Neuronal stem cell (in vitro differentiated cells): ENCODE results near the gene DCLK3.

ENCODE experiments used
- DNase-seq: peaks from one replicate; pipeline ENCODE4 v3.0.0-alpha.2; 2013; ENCODE audit warnings: low spot score
- H2AFZ ChIP-seq: one replicate; pipeline ENCODE4 v1.6.1; 2013; ENCODE audit warnings: mild to moderate bottlenecking, low read length, inconsistent platforms
- H2AK5ac ChIP-seq: 2 replicates; pipeline ENCODE4 v1.6.1; 2013; ENCODE audit warnings: low read depth, mild to moderate bottlenecking, inconsistent platforms, low read length, moderate library complexity, mixed read lengths
- H2BK120ac ChIP-seq: 2 replicates; pipeline ENCODE4 v1.6.1; 2013; ENCODE audit warnings: low read depth, mild to moderate bottlenecking, inconsistent platforms, low read length, moderate library complexity, mixed read lengths
- H2BK12ac ChIP-seq: one replicate; pipeline ENCODE4 v1.6.1; 2013; ENCODE audit warnings: low read length, inconsistent platforms
- H2BK15ac ChIP-seq: 2 replicates; pipeline ENCODE4 v1.6.1; 2013; ENCODE audit warnings: mild to moderate bottlenecking, low read length, inconsistent platforms, mixed read lengths
- H2BK5ac ChIP-seq: one replicate; pipeline ENCODE4 v1.6.1; 2013; ENCODE audit warnings: inconsistent platforms, mild to moderate bottlenecking, low read length, moderate library complexity
- H3K14ac ChIP-seq: one replicate; pipeline ENCODE4 v1.6.1; 2013; ENCODE audit warnings: low read length, inconsistent platforms
- H3K18ac ChIP-seq: 2 replicates; pipeline ENCODE4 v1.6.1; 2013; ENCODE audit warnings: low read length, inconsistent platforms
- H3K23ac ChIP-seq: 2 replicates; pipeline ENCODE4 v1.6.1; 2013; ENCODE audit warnings: low read depth, mild to moderate bottlenecking, mixed read lengths, low read length, inconsistent platforms; ENCODE audit not compliant: poor library complexity
- H3K27ac ChIP-seq: replicated peaks from 3 replicates; pipeline ENCODE4 v1.5.1; 2013; ENCODE audit warnings: low read length, inconsistent platforms
- H3K27me3 ChIP-seq, 3 experiments: 2 replicates each; pipeline ENCODE4 v1.6.1; 2013; ENCODE audit warnings: low read length in 3 of 3, mild to moderate bottlenecking in 2 of 3, inconsistent platforms in 1 of 3, low read depth in 1 of 3, mixed read lengths in 1 of 3, moderate library complexity in 1 of 3; ENCODE audit not compliant: control insufficient read depth in 3 of 3, insufficient read depth in 3 of 3
- H3K36me3 ChIP-seq, 2 donors: replicated peaks in 1 of 2; 2 replicates each; pipeline ENCODE4 v1.6.1; 2013; ENCODE audit warnings: low read length in 2 of 2; ENCODE audit not compliant: control insufficient read depth in 2 of 2, insufficient read depth in 2 of 2
- H3K4ac ChIP-seq: 2 replicates; pipeline ENCODE4 v1.6.1; 2013; ENCODE audit warnings: inconsistent platforms, mild to moderate bottlenecking, low read length, moderate library complexity
- H3K4me1 ChIP-seq, 2 donors: 1 replicate in 1 of 2; 2 replicates in 1 of 2; pipeline ENCODE4 v1.6.1; 2013; ENCODE audit warnings: low read length in 2 of 2, low read depth in 1 of 2; ENCODE audit not compliant: control insufficient read depth in 2 of 2, insufficient read depth in 1 of 2
- H3K4me2 ChIP-seq: one replicate; pipeline ENCODE4 v1.6.1; 2013; ENCODE audit warnings: mild to moderate bottlenecking, low read length, inconsistent platforms; ENCODE audit not compliant: insufficient read depth, poor library complexity, severe bottlenecking
- H3K4me3 ChIP-seq, 2 donors: 2 replicates each; pipeline ENCODE4 v1.5.1; 2013; ENCODE audit warnings: low read length in 2 of 2, mild to moderate bottlenecking in 2 of 2, inconsistent platforms in 1 of 2, moderate library complexity in 1 of 2
- H3K79me1 ChIP-seq: one replicate; pipeline ENCODE4 v1.6.1; 2013; ENCODE audit warnings: low read depth, mild to moderate bottlenecking, inconsistent platforms, low read length, moderate library complexity
- H3K9ac ChIP-seq: one replicate; pipeline ENCODE4 v1.6.1; 2013; ENCODE audit warnings: mild to moderate bottlenecking, low read depth, low read length, inconsistent platforms; ENCODE audit not compliant: poor library complexity
- H3K9me3 ChIP-seq, 2 donors: replicated peaks in 1 of 2; 2 replicates each; pipeline versions ENCODE3 to v1.6.1; 2013; ENCODE audit warnings: low read length in 2 of 2, mild to moderate bottlenecking in 2 of 2, inconsistent platforms in 1 of 2, low read depth in 1 of 2, mixed read lengths in 1 of 2, moderate library complexity in 1 of 2; ENCODE audit not compliant: control insufficient read depth in 2 of 2, insufficient read depth in 1 of 2
- H4K8ac ChIP-seq: one replicate; pipeline ENCODE4 v1.6.1; 2013; ENCODE audit warnings: low read depth, mild to moderate bottlenecking, inconsistent platforms, low read length, moderate library complexity
- H4K91ac ChIP-seq: one replicate; pipeline ENCODE4 v1.6.1; 2013; ENCODE audit warnings: low read length, low read depth, mild to moderate bottlenecking, inconsistent platforms; ENCODE audit not compliant: poor library complexity
- WGBS, 2 donors: extraction: QIAGEN DNeasy Blood & Tissue Kit; methylation state at CpG; one replicate each; pipeline ENCODE4 v1.1.7; 2013; ENCODE audit warnings: missing lambda C conversion rate in 2 of 2, mixed read lengths in 1 of 2; ENCODE audit not compliant: insufficient read length in 2 of 2, insufficient replicate concordance in 1 of 2; ENCODE audit errors: extremely low coverage in 2 of 2; 5-methylcytosine and 5-hydroxymethylcytosine counted together

The DCLK3 gene

DNA sequence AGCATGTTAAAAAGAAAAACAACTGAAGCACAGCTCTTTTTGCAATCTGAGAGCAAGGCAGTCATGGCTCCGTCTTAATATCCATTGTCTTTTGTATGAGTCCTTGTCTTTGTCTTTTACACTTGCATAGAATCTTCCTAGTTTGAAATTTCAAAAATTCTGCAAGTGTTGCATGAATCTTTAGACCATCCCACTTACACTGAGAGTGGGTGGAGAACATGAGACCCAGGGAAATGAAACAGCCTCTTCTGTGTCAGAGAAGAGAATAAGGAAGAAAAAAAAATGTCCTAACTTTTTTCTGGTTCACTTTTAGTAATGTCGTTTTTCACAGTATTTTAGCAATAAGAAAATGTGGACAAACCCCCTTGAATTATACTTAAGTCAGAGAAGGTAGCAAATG, 12.1 kb upstream of the DCLK3 start:
- no peak overlapping the region for H2BK120ac ChIP-seq
- no peak overlapping the region for H3K4me2 ChIP-seq
- no peak overlapping the region for H3K9ac ChIP-seq
- H4K91ac ChIP-seq: no peak overlapping the region
- H3K18ac ChIP-seq: no peak overlapping the region
- H3K27me3 ChIP-seq: no peaks in the 10 kb centered on the region
- H3K14ac ChIP-seq: no peak overlapping the region
- no peaks in the 10 kb centered on the region for H3K79me1 ChIP-seq
- no peak overlapping the region for H3K23ac ChIP-seq
- H2AFZ ChIP-seq: no peak overlapping the region
- H3K4ac ChIP-seq: no peak overlapping the region
- H2BK15ac ChIP-seq: no peak overlapping the region
- no peak overlapping the region for H2BK12ac ChIP-seq
- H3K9me3 ChIP-seq: no peaks in the 10 kb centered on the region
- no CpG with 5 or more reads among the region's 2 CpGs for WGBS, 2 donors
- no peak overlapping the region for H2AK5ac ChIP-seq
- no peaks in the 10 kb centered on the region for H3K4me1 ChIP-seq
- no peak overlapping the region for H3K4me3 ChIP-seq
- no peak overlapping the region for H3K27ac ChIP-seq
- H3K36me3 ChIP-seq: no peaks in the 10 kb centered on the region
- no peak for DNase-seq
- no peak overlapping the region for H2BK5ac ChIP-seq
- no peak overlapping the region for H4K8ac ChIP-seq

DNA sequence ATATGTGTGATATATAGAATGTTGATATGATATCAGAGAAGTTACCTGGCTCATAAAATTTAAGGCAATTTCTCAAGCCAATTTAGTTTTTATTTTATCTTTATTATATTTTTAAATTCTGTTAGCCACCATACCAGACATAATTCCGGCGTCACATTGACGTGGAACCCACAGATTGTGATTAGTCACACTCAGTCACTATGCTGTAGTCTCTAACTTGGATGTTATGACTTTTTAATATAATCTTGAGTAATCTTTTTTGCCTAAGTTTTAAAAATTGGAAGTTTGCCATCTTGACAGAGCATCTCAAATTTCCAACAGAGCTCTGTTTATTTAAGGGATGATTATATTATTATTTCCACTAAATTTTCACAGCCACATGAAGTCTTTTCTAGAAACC, 9.7 kb upstream of the DCLK3 start:
- H3K4me1 ChIP-seq: peaks cover 0 to 3% of the 10 kb centered on the region in 2 donors
- no peak overlapping the region for H3K23ac ChIP-seq
- no peak overlapping the region for H3K4me2 ChIP-seq
- H3K4ac ChIP-seq: no peak overlapping the region
- H3K79me1 ChIP-seq: no peaks in the 10 kb centered on the region
- H2AFZ ChIP-seq: no peak overlapping the region
- H3K4me3 ChIP-seq: no peak overlapping the region
- no peak overlapping the region for H3K9ac ChIP-seq
- H3K18ac ChIP-seq: no peak overlapping the region
- H2BK5ac ChIP-seq: no peak overlapping the region
- no peak overlapping the region for H2BK15ac ChIP-seq
- H3K9me3 ChIP-seq: no peaks in the 10 kb centered on the region
- WGBS, 2 donors: no CpG with 5 or more reads among the region's 3 CpGs
- H3K27me3 ChIP-seq: no peaks in the 10 kb centered on the region
- H2BK120ac ChIP-seq: no peak overlapping the region
- no peak overlapping the region for H3K14ac ChIP-seq
- H4K8ac ChIP-seq: no peak overlapping the region
- no peak overlapping the region for H3K27ac ChIP-seq
- no peaks in the 10 kb centered on the region for H3K36me3 ChIP-seq
- DNase-seq: no peak
- H2AK5ac ChIP-seq: no peak overlapping the region
- H4K91ac ChIP-seq: no peak overlapping the region
- no peak overlapping the region for H2BK12ac ChIP-seq

DNA sequence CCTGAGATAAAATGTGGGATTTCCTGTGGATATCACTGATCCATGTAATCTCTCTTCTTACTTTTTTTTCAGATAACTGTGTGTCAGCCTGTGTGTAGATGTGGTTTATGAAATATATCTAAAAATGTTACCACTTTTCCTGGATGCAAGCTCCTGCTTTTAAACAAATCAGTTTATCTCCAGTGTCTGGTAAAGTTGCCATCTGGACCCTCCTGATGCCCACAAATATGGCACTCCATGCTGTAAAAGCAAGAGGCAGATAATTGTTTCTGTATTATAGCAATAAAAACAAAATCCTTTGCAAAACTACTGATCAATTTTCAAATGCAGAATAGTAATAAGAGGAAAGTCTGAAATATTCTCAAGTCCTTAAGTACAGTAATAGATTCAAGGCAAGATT, 7.6 kb upstream of the DCLK3 start:
- H2BK120ac ChIP-seq: no peak overlapping the region

DNA sequence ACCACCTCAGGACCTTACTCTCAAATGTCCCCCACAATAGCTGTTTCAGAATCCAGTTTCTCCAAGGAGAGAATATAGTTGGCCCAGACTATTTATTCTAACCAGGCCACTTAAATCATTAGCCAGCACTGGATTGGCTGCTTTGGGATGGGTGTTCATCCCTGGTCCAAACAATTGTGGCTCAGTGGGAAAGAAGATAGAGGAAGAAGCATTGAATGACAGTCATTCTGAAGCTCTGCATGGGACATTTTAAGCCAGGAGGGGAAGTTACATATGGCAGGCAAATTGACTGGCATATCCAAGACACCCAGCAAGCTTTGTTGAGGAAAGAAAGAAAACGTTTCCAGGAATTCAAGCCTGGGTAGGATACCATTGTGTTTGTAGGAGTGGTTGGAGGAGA, 5.6 kb upstream of the DCLK3 start:
- no peak overlapping the region for H3K4me3 ChIP-seq
- H3K23ac ChIP-seq: no peak overlapping the region
- H3K14ac ChIP-seq: no peak overlapping the region
- H3K4ac ChIP-seq: no peak overlapping the region
- no peak overlapping the region for H3K4me2 ChIP-seq
- peaks cover 0 to 15% (median 5%) of the 10 kb centered on the region in 3 experiments for H3K27me3 ChIP-seq
- H2AK5ac ChIP-seq: no peak overlapping the region
- H3K27ac ChIP-seq: no peak overlapping the region
- no peak overlapping the region for H3K18ac ChIP-seq
- no peak overlapping the region for H3K9ac ChIP-seq
- peaks cover 0 to 3% of the 10 kb centered on the region in 2 donors for H3K4me1 ChIP-seq
- H3K9me3 ChIP-seq: peaks cover 0 to 3% of the 10 kb centered on the region in 2 donors
- no peak for DNase-seq
- H3K36me3 ChIP-seq: no peaks in the 10 kb centered on the region
- no peaks in the 10 kb centered on the region for H3K79me1 ChIP-seq
- H2BK12ac ChIP-seq: no peak overlapping the region
- no peak overlapping the region for H2BK120ac ChIP-seq
- H4K8ac ChIP-seq: no peak overlapping the region
- no peak overlapping the region for H4K91ac ChIP-seq
- H2AFZ ChIP-seq: no peak overlapping the region
- no CpG with 5 or more reads among the region's 1 CpG for WGBS, 2 donors
- H2BK5ac ChIP-seq: no peak overlapping the region
- no peak overlapping the region for H2BK15ac ChIP-seq

More for the DNA sequence above, 7.6 kb upstream of the DCLK3 start:
- no peak overlapping the region for H3K4me3 ChIP-seq
- no peak overlapping the region for H3K9ac ChIP-seq
- H3K27me3 ChIP-seq: no peaks in the 10 kb centered on the region
- no peaks in the 10 kb centered on the region for H3K36me3 ChIP-seq
- H2AFZ ChIP-seq: no peak overlapping the region
- H3K18ac ChIP-seq: no peak overlapping the region
- H3K9me3 ChIP-seq: no peaks in the 10 kb centered on the region
- no peak overlapping the region for H2BK12ac ChIP-seq
- no peak for DNase-seq
- H4K91ac ChIP-seq: no peak overlapping the region
- peaks cover 0 to 3% of the 10 kb centered on the region in 2 donors for H3K4me1 ChIP-seq
- H3K23ac ChIP-seq: no peak overlapping the region
- no peak overlapping the region for H3K4me2 ChIP-seq
- H3K14ac ChIP-seq: no peak overlapping the region
- no peak overlapping the region for H4K8ac ChIP-seq
- no peak overlapping the region for H3K27ac ChIP-seq
- H3K79me1 ChIP-seq: no peaks in the 10 kb centered on the region
- H2AK5ac ChIP-seq: no peak overlapping the region
- no peak overlapping the region for H2BK15ac ChIP-seq
- H3K4ac ChIP-seq: no peak overlapping the region
- no peak overlapping the region for H2BK5ac ChIP-seq
